GM21381 (cell line): ENCODE results near the gene RPL10.

Experiments used
- ATAC-seq: cut with Tn5 transposase; IDR thresholded peaks from one replicate; pipeline ENCODE4 v1.9.1; 2021; ENCODE audit warnings: mild to moderate bottlenecking, moderate library complexity; ENCODE audit not compliant: unreplicated experiment

Gene RPL10

DNA sequence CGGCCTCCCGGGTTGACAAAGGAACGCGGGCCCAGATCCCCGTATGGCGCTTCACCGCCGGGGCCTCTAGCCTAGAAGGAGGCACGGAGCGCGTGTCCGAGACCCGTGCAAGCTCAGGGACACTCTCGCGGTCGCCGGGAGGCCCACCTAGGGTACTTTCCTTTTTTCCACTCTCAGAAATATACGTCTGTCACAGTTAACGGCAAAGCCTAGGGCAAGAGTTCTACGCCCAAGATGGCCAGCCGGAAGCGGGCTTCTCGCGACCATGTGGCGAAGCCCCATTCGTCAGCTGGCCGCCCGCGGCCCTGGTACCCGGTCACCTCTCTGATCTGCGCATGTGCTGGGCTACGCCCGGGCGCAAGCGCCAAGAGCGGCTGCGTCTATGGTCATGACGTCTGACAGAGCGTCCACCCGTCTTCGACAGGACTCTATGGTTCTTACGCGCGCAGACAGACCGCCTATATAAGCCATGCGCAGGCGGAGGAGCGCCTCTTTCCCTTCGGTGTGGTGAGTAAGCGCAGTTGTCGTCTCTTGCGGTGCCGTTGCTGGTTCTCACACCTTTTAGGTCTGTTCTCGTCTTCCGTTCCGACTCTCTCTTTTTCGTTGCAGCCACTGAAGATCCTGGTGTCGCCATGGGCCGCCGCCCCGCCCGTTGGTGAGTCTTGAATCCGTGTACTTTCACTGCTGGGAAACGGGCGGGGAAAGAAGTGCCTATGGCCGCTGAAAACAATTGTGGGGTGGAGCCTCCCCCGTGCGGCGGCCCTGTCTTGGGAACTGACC, at the start of gene RPL10:
TSS of gene RPL10 (plus strand) at position 490 of the 780 bp plus-strand sequence. CDS start at position 633, 143 bp downstream.
- ATAC-seq: peak; percentile 81

GRCh38 chrX:154348646-154349358, 49.4 kb upstream of the RPL10 start:
- no peak for ATAC-seq

- no peak for ATAC-seq
These were observed 48.7 kb upstream of the RPL10 start for GRCh38 chrX:154349359-154349935.

DNA sequence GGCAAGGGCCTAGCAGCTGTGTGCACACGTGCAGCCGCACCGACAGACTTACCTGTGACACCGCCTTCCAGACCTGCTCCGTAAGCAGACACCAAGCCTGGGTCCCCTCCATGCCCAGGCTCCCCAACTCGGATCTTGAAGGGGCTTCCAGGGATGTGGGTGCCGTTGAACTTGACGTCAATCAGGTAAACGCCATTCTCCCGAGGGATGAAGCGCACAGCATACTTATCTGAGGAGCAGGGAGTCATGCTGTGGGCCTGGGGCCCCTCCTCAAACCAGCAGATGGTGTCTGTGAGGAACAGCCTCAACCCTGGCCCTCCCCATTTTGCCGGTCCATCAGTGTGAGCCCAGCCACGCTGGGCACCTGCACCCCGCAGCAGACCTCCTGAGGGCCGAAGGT, 48.2 kb upstream of the RPL10 start:
- ATAC-seq: no peak

DNA sequence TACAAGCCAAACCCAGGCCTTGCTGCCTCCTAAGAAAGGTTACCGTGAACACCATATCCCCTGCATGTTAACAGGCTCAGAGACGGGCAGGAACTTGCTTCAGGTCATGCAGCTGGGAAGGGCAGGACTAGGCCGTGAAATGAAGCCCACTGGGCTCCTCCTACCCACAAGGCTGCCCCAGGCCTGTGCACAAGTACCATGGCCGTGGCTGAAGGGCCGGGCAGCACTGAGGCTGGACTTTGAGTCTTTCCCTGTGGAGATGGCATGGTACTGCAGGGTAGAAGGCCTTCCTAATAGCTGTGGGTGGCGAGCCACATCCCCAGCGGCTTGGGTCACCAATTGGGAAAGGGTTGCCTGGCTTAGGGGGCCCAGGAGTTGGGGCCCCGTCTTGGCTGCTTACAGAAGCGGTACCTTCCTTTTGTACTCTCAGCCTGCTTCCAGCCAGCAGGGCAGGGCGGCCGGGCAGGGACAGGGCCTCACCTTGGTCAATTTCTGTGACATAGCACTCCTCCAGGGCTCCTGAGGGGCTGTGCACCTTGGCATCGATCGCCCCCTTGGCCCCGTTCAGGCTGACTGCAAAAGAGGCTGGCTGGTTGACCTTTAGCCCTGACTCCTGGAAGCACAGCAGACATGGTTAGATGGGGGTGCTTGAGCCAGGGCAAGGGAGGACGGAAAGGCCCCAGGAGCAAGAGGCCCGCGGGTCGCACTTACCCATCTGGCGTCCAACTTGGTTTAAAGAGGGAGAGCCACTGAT, 47.6 kb upstream of the RPL10 start:
- no peak for ATAC-seq

- no peak for ATAC-seq
These were observed 46.8 kb upstream of the RPL10 start for GRCh38 chrX:154351183-154352011.

GRCh38 chrX:154352012-154352401, 46.2 kb upstream of the RPL10 start:
- no peak for ATAC-seq

GRCh38 chrX:154352466-154352865, 45.7 kb upstream of the RPL10 start:
- ATAC-seq: no peak

GRCh38 chrX:154353172-154353843, 44.9 kb upstream of the RPL10 start:
- ATAC-seq: no peak

GRCh38 chrX:154354013-154354412, 44.2 kb upstream of the RPL10 start:
- ATAC-seq: no peak

DNA sequence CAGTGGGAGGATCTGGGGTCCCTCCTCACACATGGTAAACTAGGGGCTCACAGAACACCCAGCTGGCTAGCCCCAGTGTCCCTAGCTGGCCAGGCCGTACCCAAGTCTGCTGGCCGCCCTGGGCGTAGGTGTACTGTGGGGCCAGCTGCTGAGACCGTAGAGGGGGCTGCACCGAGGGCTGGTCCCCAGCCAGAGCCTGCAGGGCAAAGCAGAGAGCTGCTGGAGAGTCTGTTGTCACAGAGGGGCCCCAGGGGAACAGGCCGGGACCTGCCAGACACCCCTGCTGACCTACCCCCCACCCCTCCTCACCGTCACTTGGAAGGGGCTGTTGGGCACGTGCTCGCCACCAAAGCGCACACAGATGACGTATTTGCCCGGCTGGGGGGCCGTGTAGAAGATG, 43.7 kb upstream of the RPL10 start:
- ATAC-seq: no peak

GRCh38 chrX:154355094-154355775, 42.9 kb upstream of the RPL10 start:
- no peak for ATAC-seq

- no peak for ATAC-seq
These were observed 42.4 kb upstream of the RPL10 start for GRCh38 chrX:154355776-154356140.

DNA sequence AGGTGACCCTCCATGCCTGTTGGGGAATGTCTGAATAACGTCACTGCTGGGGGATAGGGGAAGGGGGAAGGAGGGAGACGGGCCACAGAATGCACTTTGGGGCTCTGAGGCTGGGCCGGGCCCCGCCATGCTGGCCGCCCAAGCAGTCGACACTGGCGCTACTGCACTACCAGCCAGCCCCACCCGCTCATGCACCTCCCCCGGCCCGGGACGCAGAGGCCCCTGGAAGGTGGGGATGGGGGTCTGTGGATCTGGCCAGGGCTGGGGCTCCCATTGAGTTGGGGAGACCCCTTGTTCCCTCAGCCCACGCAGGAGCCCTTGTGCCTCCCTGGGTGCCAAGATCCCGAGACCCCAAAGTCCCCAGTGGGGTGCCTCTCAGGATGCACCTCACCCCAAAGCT, 41.6 kb upstream of the RPL10 start:
- ATAC-seq: no peak

DNA sequence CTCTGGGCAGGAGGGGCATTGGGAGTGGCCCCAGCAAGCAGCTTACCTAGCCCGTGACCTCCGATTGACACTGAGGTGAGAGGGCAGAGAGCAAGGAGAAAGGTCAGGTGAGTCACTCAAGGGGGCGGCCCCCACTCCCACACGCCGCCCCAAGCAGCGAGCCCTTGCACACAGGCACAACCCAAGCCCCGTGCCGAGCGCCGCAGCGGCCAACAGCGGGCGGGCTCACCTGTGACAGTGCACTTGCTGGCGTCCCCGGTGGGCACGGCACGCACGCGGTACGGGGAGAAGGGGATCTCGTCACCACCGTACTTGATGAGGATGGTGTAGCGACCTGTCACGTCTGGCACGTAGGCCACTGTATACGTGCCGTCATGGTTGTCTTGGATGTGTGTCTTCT, 41.0 kb upstream of the RPL10 start:
- ATAC-seq: no peak

GRCh38 chrX:154358011-154358410, 40.2 kb upstream of the RPL10 start:
- ATAC-seq: no peak

DNA sequence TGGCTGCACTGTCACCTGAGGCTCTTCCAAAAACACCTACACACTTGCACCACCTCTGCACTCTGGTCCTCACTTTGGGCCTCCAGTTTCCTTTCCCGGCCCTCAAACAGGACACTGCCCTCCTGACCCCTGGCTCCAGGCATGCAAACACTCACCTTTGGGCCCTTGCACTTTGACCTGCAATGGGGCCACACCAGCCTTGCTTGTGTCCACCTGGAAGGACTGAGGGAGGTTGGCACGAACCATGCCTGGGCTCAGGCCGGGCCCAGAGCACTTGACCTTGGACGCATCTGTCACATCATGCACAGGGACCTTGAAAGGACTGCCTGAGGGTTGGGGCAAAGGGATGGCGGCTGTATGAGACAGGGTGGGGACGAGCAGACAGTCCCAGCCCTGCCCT, 39.3 kb upstream of the RPL10 start:
- no peak for ATAC-seq

- ATAC-seq: no peak
These were observed 38.6 kb upstream of the RPL10 start for GRCh38 chrX:154359362-154360154.
